GM19239 (cell line): ENCODE measurements around the gene TMEM255A.
A peak's percentile ranks its signal among the peaks of the same experiment; 100 is the strongest.

Experiments
- DNase-seq: peaks from one replicate; pipeline ENCODE4 v3.0.0; 2011; ENCODE audit warnings: low spot score; ENCODE audit not compliant: insufficient read length
- FAIRE-seq: peaks from 2 replicates; lab custom pipeline; 2011; peaks lifted over from hg19 to GRCh38; lab: Jason Lieb, UNC

The TMEM255A gene

DNA sequence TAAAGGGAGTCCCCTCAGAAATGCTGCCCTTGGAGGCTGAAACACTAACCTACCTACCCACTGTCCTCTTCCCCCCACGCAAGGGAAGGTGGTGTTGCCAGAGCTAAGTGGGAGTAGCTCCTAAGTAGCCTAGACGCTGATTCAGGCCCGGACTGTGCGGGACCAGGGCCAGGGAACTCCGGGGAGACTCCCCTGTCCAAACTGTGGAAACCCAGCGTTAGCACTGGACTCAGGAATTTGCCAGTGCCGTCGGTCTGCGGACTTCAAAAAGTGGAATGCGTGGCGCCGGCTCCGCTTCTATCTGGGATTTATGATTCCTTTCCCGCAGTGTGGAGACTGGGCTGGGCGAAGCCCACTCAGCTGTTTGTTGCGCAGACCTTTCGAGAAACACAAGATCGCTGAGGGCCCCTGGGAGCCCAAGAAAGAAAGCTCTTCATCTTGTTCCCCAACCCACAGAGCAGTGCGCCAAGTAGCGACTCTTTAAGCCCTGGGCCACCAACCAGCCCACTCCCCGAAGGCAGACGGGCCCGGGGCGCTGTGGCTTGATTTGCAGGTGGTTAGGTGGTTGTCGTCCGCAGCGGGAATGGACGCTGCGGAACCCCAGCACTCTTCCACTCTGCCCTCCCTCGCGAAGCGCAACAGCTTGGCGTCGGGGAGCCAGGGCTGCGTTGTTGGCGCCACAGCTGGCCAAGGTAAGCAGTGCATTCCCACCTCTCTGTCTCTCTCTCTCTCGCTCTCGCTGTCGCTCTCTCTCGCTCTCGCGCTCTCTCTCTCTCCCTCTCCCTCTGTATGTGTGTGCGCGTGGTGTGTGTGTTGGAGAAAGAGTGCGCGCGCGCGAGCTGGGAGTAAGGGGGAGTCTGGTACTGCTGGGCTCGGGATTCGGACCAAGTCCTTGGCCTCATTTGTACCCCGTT is 2.0 kb downstream of the TMEM255A start:
- DNase-seq = no peak
- FAIRE-seq = peak; percentile 100

DNA sequence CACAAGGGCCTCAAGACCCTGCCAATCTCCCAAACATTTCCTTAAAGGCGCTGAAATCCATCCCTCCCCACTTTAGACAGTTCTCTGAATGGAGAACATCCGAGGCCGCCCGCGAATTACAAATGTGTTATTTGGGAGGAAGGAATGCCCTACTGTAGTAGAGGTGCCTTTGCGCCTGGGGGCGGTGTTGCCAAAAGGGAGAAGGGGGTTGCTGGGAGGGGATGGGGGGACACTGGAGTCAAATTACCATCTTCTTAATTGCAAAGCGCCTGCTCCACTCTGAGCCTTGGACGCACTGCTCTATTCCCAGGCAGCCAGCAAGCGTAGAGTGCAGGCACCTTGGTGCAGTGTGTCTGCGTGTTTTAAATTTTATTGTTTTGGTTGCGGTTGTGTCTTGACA is 2.7 kb downstream of the TMEM255A start:
- no peak for FAIRE-seq
- DNase-seq = no peak

DNA sequence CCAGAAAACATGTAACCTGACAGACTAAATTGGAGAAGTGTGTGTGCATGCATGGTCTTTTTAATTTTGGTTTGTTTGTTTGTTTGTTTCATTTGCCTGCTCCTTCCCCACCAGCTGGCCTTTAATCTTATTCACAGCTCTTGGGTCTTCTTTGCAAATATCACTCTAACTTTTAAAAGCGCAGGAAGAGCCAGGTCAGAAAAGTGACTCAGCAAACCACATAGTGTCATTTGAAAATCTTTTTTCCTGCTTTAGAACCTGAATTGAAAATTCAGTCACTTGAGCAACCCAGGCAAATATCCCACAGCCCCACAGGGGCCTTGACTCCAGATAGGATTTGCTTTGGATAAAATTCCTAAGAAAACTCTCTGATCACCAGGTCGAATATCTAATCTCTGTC is 4.6 kb downstream of the TMEM255A start:
- DNase-seq (no peak), FAIRE-seq (peak; percentile 86)

DNA sequence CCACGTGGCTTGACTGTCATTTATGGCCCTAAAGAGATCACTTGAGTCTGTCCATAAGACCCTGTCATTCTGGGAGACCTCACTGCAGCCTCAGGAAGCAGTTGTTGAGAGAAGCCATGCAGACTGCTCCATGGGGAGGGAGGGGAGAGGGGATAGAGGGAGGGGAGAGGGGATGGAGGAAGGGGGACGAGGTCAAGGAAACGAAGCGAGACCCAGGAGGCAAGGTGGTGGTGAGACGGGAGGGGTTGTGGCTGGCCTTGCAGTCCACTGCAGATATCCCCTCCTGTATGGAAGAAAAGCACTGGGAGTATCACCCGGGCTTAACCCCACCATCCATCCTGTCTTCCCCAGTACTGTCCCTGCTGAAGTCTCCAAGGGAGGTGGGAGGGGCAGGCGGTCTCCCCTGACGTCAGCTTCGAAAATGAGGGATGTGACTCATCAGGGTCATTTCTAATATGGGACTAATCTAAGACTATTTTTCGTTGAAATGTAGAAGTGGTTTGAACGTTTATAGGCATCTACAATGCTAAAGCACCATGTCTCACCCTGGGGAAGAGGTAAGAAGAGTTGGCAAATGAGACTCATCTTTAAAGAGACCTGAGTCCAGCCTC is 5.6 kb downstream of the TMEM255A start:
- DNase-seq (no peak), FAIRE-seq (peak; percentile 48)

DNA sequence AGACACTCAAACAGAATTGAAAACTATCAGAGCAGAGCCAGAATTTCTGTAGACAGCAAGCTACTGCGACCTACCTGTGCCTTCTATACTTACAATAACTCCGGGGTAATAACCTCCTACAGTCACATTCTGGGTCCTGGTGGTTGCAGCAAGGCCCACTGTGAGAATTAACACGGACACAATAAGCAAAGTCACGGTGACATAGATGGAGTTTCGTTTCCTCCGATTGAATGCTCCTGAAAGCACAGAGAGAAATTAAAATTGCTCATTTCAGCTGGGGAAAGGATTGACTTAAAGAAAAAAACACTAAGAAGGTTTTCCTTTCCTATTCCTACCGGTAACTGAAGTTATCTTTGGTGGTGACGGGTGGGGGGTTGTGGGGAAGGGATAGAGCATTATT is 7.0 kb downstream of the TMEM255A start:
- no peak for DNase-seq
- FAIRE-seq = peak; percentile 92

DNA sequence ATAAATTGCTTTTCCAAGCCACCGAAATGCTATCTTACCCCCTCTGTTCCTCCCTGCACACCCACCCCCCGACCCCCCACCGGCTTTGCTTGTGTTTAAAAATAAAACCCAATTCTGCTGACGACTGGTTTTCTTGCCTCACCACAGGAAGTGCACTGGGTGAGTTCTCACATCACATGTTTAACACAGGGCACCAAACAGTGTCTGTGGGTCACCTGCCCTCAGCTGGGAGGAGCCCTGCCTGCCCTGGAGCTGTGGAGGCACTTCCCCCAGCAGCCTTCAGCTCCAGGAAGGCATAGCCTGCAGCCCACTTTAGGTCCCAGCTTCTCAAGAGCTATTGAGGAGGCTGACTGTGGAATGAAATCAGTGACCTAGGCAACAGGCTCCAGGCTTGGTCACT is 8.8 kb downstream of the TMEM255A start:
- FAIRE-seq = peak; percentile 95
- DNase-seq = no peak

DNA sequence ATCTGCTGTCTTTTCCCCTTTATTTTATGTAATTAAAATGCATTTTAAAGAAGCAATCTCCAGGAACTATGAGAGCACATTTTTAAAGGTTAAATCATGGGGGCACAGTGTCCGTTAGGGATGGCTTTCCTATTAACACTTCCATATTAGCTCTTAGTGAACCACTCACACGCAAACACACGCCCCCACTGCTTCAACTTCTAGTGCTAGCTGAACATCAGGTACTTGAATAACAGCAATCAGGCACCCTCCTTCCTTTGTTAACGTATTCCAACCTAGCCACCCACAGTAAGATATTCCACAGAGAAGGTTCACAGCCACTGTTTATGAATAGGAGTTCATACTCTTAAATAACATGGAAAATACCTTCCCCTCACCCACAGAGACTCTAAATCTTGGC is 9.3 kb downstream of the TMEM255A start:
- peak; percentile 97 for FAIRE-seq
- DNase-seq = no peak

DNA sequence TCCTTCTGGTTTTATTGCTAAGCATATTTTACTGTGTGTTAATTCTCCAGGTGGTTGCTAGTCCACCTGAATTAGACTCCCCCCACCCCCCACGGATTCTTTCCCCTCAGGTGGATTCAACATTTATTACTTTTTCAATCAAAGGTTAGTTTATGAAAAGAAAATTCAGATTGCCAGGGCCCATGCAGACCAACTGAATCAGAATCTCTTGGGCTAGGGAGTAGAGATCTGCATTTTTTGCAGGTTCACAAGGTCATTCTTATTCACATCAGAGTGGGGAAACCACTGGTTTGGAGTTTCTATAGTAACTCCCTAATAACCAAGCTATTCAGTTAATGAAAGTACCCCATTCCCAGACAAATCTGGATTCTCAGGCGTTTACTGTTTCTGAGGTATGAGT is 9.8 kb downstream of the TMEM255A start:
- no peak for DNase-seq
- FAIRE-seq = no peak

DNA sequence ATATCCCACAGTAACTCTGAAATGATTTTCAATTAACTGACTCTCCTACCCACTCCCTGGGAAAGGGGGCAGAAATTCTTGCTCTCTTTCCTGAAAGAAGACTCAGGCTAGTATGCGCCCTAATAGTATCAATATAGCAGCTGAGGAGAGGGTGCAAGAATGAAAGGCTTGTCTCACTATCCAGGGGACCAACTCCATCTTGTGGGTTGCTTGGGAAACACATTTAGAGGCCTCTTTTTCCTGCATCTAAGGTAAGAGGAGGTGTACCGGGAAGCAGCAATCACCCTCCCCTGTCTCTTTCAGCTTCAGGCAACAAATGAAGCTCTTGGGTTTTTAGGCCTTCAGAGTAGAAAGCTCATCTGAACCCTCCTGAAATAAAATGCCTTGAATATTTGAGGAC is 11.3 kb downstream of the TMEM255A start:
- DNase-seq = no peak
- FAIRE-seq = peak; percentile 56

DNA sequence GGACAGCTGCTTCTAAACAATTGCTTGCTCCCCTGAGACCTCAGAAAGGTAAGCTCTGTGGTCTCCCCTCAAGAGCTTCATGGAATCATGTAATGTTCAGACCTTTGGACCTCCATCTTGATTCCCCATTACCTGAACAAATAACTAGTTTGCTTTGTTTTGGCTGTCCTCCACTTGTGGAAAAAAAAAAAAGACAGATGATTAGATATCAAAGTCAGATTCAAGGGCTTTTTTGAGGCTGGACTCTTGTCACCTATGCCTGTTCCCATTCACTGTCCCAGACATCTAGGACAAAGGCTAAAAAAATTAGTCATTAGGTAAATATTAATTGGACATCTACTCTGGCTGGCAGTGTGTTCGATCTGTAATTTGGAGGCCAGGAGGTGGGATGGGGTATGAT is 13.3 kb downstream of the TMEM255A start:
- no peak for DNase-seq
- no peak for FAIRE-seq

DNA sequence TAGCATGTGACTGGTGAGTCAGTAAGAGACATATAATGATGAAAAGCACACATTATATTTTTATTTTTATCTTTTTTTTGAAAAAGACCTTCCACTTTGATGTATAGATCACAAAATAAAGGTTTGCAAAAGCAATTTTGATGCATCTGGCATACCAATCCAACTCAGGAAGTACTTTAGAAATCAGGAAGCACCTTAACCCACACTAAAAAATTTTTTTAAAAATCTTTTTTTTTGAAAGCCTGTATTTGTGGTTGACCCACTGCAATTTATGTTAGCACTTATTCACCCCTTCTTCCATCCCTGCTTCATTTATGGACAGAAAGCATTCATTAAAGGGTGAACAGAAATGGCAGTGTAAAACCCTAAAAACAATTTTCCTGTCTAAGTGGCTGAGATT is 16.6 kb downstream of the TMEM255A start:
- no peak for DNase-seq
- FAIRE-seq = no peak

DNA sequence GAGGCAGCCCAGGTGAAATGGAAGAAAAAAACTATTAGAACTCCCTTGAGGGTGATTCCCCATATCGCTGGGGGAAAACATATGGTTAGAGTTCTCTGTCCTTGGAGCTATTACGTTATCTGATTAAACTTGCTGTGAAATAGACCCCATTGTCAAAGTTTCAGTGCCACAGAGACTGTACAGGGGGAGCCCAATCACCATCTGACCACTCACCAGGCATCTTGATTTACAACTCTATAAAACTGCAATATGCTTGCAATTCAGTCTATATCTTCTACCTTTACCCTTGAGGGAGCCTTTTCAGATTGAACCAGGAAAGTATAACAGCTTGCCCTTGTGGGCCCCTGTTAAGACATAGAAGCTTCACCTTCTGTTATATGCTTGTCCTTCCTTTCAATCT is 18.2 kb downstream of the TMEM255A start:
- FAIRE-seq (no peak), DNase-seq (no peak)

DNA sequence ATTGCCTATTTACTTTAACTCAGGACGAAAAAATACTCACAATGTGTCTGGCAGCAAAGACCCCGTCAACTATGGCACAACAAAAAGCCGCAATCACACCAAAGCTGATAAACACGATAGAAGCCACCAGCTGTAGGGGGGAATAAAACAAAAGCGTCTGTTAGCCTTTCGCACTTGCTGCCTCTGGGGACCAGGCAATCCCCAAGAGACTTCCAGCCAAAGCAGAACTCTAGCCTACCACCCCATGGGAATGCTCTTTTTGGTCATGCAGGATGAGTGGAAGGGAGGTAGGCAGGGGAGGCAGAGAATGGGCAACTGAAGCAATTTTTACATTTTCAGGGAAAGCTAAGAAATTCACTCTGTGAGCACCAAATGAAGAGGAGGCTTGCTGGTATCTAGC is 20.1 kb downstream of the TMEM255A start:
- DNase-seq (no peak), FAIRE-seq (peak; percentile 83)

DNA sequence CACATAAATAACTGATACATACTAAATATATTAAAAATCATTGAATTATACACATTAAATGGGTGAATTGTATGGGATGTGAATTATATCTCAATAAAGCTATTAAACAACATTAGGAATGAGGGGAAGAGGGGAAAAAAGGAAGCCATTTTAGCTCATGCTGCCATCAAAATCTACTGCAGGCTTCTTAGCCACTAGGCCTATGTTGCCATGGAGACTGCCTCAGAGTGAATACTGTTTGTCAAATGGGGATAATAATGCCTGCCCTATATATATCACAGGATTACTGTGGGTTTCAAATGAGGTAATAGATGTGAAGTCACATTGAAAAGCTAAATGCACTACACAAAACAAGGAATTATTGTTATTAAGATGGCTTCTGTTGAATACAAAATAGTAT is 21.2 kb downstream of the TMEM255A start:
- DNase-seq (no peak), FAIRE-seq (no peak)

DNA sequence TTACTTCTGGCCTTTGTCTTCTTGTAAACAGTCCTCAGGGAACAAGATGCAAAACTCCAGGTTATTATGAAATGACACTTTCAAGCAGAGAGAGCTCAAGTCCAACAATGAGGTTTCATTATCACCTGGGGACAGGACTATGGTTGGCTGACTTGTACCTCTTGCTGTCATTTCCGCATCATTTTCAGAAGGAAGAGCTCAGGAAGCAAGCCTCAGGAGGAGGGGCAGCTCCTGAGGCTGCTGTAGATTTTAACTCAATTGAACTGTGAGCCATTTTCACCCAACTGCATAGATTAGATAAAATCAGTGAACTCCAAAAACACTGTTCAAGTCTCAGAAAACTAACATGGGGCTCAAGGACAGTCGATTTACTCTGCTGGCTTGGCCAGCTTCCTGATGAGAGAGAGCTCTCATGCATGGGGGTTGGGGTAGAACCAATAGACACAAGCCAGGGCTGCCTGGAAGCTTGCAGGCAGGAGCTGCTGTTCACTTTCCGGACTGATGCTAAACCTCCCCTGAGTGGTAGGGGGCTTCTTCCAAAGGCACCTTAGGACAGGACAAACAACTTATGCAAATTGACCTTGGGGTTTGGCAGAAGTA is 23.6 kb downstream of the TMEM255A start:
- DNase-seq (no peak), FAIRE-seq (peak; percentile 98)

DNA sequence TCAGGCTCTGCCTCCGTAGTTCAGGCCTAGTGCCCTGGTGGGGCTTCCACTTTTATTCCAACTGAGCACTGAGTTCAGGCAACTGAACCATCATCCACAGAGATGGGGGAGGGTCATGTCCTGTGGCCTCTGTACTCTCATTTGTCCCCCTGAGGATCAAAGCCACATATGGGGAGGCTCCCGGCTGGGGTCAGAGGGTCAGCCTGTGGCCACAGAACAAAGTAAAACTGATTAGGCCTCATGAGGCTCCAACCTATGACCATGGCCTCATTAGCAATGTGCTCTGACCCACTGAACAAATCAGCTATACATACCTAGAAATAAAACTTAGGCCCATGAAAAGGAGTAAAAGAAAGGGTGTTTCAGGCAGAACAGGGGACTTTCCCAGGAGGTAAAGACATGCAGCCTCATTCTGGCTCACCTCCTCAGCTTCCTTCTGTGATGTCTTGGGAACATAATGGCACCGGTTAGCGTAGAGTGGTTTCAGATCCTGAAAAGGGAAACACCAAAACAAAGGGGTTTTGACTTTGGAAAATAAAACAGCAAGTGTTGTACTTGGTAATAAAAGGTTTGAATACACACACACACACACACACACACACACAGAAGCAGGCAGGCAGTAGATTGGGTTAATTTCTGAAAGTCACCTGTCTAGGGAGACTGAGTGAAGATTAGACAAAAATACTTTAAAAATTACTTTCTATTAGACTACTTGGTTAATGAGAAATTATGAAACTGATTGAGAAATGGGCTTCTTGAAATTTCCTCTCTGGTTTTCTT is 24.3 kb downstream of the TMEM255A start:
- FAIRE-seq (no peak), DNase-seq (no peak)

DNA sequence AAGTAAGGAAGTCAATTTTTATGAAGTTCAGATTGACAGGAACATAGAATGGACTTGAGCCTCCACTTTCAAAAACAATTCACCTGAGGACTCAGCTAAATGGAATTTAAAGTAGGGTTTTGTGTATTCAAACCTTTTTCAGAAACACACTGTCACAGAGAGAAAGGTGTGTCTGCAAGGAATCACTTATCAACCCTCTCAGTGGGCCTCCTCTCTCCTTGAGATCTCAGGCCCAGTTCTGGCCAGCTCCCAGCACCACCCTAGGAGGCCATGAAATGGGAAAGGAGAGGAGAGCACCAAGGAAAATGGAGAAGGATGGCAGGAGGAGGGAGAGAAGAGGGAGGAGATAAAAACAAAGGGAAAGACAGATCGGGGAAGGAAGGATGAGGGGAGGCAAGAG is 28.6 kb downstream of the TMEM255A start:
- DNase-seq (no peak), FAIRE-seq (no peak)

DNA sequence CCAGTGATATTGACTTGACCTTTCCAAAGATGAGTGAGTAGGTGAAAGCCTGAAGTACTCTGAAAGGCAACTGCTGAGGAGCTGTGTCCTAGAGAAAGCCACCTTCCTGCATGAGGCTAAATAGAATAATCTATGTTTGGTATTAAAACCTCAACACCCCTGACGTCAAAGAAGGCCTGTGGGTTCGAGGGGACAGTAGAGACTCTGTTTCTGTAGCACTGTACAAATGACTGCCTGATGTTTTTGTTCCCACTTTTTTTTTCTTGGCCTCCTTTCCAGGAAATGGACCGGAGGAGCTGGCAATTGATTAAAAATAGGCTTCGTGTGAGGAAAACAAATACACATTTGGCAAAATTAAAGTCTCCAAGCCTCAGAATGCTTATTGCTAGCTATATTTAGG is 29.5 kb downstream of the TMEM255A start:
- DNase-seq = no peak
- peak; percentile 4 for FAIRE-seq

DNA sequence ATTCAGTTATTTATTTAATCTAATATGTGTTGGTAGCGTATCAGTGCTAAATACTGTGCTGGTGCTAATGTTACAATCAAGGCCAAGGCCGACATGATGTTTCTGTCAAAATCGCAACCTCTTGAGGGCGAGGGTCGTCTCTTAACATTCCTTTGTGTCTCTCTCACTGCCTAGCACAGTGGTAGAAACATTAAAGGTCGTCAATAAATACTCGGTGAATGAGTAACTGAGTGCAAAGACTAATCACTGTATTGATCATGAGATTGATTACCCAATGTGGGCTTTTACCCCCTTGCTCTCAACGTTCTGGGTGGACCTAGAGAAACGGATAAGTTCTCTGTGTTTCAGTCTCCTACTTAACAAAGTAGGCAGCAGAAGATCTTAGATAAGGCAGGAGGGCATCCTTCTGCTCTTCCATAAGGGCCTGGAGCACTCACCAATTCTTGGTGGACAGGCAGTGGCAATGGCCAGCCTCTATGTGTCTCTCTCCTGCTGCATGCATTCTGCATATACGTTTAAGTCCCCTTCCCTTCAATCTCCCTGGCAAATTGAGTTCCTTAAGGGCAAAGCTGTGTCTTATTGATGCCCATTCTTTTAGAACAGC is 30.1 kb downstream of the TMEM255A start:
- DNase-seq = no peak
- FAIRE-seq = no peak

DNA sequence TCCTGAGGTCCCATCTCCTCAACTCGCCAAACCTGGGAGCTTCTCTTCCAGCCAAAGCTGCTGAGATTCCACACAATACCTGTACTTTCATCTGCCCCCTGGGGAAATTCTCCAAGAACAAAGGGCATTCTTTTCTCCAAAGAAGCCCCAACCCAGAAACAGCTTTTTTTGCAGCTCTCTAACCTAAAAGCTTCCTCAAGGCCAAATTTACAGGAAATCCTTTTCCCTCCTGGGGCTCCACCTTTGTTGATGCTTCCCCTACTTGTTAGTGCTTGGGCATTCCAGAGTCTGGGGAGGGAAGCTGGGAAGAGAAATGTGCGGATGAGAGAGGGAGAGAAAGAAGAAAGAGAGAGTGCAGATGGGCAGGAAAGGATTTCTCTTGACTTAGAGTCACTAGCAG is 36.3 kb downstream of the TMEM255A start:
- FAIRE-seq = no peak
- no peak for DNase-seq
